ENCODE results near the gene MAST3.

GRCh38 chr19:18121166-18121565 lies 23.6 kb downstream of the MAST3 start:
- TF ChIP-seq, protein P1, sequence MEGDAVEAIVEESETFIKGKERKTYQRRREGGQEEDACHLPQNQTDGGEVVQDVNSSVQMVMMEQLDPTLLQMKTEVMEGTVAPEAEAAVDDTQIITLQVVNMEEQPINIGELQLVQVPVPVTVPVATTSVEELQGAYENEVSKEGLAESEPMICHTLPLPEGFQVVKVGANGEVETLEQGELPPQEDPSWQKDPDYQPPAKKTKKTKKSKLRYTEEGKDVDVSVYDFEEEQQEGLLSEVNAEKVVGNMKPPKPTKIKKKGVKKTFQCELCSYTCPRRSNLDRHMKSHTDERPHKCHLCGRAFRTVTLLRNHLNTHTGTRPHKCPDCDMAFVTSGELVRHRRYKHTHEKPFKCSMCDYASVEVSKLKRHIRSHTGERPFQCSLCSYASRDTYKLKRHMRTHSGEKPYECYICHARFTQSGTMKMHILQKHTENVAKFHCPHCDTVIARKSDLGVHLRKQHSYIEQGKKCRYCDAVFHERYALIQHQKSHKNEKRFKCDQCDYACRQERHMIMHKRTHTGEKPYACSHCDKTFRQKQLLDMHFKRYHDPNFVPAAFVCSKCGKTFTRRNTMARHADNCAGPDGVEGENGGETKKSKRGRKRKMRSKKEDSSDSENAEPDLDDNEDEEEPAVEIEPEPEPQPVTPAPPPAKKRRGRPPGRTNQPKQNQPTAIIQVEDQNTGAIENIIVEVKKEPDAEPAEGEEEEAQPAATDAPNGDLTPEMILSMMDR (IDR thresholded peaks at IDR 0.05), result no peak
- TF ChIP-seq POLR2A (IDR thresholded peaks at IDR 0.05), result no peak
